Body of pancreas (tissue), 4 donors: ENCODE measurements around the gene AGXT2.

Experiments used
- POLR2A ChIP-seq, 3 donors: fragments of 450-650 bp; IDR thresholded peaks; one replicate each; pipeline ENCODE4 v1.6.1; 2016; ENCODE audit warnings: antibody characterized with exemption in 3 of 3, mild to moderate bottlenecking in 2 of 3
- TF ChIP-seq, protein P1 (sequence below), 7 experiments: fragments of 450-650 bp in 4 of 7; fragments of 200-600 bp in 3 of 7; sonication (generic) in 3 of 7; IDR thresholded peaks; one replicate each; pipeline ENCODE4 v1.5.1; 2016 to 2019; ENCODE audit warnings: antibody characterized with exemption in 7 of 7

GRCh38 chr5:35091704-35092103, 44.0 kb upstream of the AGXT2 start:
- TF ChIP-seq, protein P1, sequence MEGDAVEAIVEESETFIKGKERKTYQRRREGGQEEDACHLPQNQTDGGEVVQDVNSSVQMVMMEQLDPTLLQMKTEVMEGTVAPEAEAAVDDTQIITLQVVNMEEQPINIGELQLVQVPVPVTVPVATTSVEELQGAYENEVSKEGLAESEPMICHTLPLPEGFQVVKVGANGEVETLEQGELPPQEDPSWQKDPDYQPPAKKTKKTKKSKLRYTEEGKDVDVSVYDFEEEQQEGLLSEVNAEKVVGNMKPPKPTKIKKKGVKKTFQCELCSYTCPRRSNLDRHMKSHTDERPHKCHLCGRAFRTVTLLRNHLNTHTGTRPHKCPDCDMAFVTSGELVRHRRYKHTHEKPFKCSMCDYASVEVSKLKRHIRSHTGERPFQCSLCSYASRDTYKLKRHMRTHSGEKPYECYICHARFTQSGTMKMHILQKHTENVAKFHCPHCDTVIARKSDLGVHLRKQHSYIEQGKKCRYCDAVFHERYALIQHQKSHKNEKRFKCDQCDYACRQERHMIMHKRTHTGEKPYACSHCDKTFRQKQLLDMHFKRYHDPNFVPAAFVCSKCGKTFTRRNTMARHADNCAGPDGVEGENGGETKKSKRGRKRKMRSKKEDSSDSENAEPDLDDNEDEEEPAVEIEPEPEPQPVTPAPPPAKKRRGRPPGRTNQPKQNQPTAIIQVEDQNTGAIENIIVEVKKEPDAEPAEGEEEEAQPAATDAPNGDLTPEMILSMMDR (IDR thresholded peaks at IDR 0.05): no peak
- no peak for TF ChIP-seq POLR2A (IDR thresholded peaks at IDR 0.05)
